NCI-H146 treated with DMSO at 0.1 percent for 48 hours (cell line): Measurements from ENCODE around the gene BICD1.
"Not testable (repeated sequence)": the region's sequence is repeated elsewhere in the genome, so short reads cannot be mapped to it uniquely, and the experiment has no call there.

ENCODE experiments used
- DNase-seq: peaks from one replicate; lab custom pipeline; 2025; ENCODE audit not compliant: unreplicated experiment; lab: John Stamatoyannopoulos, UW

BICD1 gene

DNA sequence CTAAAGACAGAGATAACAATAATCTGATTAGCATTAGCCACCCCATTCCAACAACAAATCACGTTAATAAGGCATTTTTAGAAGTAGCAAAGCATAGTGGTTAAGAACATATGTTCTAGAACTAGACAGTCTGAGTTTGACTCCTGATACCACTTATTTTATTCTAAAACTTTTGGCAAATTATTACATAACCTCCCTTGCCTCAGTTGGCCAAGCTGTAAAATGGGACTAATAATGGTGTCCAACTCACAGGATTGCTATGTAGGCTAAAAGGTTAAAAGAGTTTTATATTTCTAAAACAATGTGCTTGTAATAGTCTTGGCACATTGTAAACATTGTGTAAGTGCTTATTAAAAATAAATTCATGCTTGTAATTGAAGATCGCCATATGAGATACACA lies 168.0 kb downstream of the BICD1 start:
- DNase-seq, result no peak

DNA sequence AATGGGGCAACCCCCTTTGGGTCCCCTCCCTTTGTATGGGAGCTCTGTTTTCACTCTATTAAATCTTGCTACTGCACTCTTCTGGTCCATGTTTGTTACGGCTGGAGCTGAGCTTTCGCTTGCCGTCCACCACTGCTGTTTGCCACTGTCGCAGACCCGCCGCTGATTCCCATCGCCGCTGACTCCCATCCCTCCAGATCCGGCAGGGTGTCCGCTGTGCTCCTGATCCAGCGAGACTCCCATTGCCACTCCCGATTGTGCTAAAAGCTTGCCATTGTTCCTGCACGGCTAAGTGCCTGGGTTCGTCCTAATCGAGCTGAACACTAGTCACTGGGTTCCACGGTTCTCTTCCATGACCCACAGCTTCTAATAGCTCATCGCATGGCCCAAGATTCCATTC lies 168.9 kb downstream of the BICD1 start:
- DNase-seq, result not testable (repeated sequence)

GRCh38 chr12:32277774-32278173 lies 171.1 kb downstream of the BICD1 start:
- no peak for DNase-seq

DNA sequence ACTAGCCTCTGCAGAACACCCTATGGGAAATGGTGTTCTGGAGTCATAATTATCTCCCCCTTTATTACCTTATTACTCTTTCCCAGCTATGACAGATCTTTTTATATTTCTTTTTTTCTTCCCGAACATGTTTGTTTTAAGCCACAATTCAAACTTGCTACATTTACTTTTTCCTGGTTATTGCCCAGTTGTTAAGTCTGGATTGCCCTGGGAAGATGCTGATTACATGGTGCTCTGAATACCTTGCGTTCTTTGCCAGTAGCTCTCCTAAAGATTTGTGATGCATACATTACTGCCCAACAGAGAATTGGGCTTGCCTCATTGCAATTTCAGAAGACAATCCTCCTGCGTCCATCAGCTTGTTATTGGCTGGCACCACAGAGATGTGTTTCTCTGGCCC lies 174.5 kb downstream of the BICD1 start:
- no peak for DNase-seq

DNA sequence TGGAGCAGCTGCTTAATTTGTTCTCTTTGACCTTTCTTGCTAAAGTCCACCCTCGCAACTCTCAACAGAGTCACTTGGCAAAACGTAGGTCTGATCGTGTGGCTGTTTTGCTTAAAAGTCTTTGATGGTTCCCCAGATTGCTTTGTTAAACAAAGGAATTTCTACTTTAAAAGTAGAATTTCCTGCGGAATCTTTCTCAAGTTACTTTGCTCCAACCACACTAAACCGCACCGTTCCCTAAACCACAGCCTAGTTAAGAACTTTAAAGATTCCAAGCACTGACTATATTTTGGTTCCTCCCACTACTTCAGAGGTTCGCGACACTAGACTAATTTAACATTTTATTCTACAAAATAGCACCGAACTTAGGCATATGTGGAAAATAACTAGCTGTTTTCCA lies 177.9 kb downstream of the BICD1 start:
- no peak for DNase-seq

DNA sequence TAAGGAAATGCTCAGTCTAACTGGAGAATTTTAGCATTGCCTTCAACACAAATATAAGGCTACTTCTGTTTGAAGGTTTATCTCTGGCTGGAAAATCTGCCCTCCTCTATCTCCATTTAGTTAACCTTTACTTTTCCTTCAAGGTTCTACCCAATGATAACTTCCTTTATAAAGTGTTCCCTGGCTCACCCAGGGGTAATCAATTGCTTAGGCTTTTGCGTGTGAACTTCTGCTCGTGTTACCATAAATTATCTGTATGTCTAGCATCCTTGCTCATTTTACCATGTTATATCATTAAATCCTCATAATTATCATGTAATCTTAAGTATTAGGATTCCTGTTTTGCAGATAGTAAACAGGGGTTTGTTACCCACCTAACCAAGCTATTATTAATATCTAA lies 178.4 kb downstream of the BICD1 start:
- no peak for DNase-seq

DNA sequence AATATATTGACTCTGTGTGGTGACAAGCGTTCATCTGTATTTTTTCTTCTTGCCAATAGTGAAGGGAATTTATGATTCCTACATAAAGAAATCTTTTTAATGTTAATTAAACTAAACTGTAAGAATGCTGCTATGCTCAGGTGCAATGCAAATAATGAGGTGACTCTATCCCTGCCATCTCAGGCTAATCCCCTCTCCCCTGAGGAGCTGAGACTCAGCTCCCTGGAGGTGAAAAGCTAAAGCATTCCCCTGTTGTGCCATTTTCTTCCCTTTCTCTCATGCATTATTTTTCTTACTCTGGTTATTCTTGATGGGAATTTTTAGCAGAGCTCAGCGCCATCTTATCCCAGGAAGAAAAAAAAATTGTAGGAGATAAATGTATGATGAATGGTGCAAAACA lies 178.8 kb downstream of the BICD1 start:
- no peak for DNase-seq

DNA sequence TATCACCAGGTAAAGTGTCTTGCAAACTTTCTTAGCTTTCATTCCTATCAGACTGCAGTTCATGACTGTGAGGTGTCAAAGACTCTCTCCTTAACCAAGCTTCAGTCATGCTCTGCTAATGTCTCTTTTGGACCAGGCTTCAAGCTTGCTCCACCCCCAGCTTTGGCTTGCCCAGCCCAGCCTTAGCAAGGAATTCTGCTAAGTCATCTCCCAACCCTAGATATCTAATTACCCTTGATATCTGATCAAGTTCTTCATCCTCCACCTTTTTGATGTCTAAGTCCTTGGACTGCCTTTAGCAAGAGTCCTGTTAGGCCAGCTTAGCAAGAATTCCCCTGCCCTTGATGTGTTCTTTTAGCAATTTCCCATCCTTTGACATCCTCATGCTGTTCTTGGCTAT lies 183.8 kb downstream of the BICD1 start:
- no peak for DNase-seq

GRCh38 chr12:32292151-32292550 lies 185.5 kb downstream of the BICD1 start:
- DNase-seq, result no peak

GRCh38 chr12:32293808-32294419 lies 187.3 kb downstream of the BICD1 start:
- DNase-seq, result no peak

GRCh38 chr12:32296567-32296966 lies 189.9 kb downstream of the BICD1 start:
- DNase-seq, result no peak

- no peak for DNase-seq
These were observed 192.3 kb downstream of the BICD1 start for GRCh38 chr12:32298917-32299316.

DNA sequence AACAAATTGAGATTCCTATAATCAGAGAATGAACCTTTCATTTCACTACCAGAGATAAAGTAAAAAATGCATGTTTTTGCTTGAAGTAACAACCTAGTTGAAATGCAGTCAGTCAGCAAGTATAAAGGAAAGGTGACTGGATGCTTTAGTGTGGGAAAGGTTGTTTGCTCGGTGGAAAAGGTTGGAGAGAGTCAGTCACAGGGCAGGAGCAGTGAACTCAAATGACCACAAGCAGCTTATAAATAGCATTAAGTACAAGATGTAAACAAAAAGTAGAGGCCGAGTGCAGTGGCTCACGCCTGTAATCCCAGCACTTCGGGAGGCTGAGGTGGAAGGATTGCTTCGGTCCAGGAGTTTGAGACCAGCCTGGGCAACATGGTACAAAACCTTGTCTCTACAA lies 194.6 kb downstream of the BICD1 start:
- DNase-seq, result no peak

GRCh38 chr12:32302218-32303173 lies 195.8 kb downstream of the BICD1 start:
- peak; percentile 14 for DNase-seq

- no peak for DNase-seq
These were observed 196.5 kb downstream of the BICD1 start for GRCh38 chr12:32303174-32303549.

GRCh38 chr12:32305163-32305562 lies 198.5 kb downstream of the BICD1 start:
- no peak for DNase-seq

DNA sequence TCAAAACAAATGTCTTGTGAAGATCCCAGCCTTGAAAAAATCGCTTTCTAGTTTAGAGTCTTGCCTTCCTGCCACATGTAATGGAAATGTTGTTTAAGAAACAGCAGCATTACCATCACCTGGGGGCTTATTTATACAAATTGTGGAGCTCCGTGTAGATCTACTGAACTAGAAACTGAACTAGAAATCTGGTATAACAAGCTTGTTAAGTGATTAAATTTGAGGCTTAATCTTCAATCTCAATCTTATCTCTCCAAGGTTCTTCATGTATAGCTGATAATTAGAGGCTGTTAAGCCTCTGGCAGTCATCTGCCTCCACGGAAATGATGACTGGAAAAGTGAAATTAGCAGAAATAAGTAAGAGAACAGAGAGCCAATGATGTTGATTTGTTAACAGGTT lies 200.7 kb downstream of the BICD1 start:
- no peak for DNase-seq

GRCh38 chr12:32309811-32310736 lies 203.4 kb downstream of the BICD1 start:
- peak; percentile 77 for DNase-seq

- peak; percentile 53 for DNase-seq
These were observed 205.5 kb downstream of the BICD1 start for GRCh38 chr12:32312049-32312670.

DNA sequence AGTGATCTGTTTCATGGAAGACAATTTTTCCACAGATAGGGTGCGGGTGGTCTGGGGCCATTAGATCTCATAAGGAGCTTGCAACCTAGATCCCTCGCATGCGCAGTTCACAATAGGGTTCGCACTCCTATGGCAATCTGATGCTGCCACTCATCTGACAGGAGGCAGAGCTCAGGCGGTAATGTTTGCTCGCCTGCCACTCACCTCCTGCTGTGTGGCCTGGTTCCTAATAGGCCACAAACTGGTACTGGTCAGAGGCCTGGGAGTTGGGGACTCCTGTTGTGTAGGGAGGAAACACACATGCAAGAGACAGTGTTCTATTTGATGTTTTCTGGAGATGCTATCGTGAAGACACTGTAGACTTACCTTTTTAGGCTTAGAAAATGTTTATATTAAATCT lies 215.7 kb downstream of the BICD1 start:
- DNase-seq, result peak; percentile 47

DNA sequence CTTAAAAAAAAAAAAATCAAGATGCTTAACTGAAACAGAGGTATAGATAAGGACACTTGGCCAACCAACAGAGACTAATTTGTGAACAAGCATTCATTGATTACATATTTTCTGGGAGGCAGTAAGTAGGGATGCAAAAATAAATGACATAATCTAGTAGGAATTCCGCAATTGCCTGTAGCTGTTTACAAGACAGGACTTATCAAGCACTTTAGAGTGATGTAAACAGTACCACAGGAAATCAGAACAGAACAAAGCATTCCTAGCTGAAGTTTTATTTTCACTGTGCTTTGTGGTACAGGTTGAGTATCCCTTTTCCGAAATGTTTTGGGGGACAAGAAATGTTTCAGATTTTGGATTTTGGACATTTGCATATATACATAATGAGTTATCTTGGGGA lies 224.5 kb downstream of the BICD1 start:
- no peak for DNase-seq
